ENCODE data around the gene FAM13B. TPM values are rescaled to one million over a fixed set of nuclear protein-coding genes. Genes with fewer than 3 reads are reported as not detected.

The FAM13B gene
- total RNA-seq, 1 experiment from 2014 or later = 13.6 TPM

DNA sequence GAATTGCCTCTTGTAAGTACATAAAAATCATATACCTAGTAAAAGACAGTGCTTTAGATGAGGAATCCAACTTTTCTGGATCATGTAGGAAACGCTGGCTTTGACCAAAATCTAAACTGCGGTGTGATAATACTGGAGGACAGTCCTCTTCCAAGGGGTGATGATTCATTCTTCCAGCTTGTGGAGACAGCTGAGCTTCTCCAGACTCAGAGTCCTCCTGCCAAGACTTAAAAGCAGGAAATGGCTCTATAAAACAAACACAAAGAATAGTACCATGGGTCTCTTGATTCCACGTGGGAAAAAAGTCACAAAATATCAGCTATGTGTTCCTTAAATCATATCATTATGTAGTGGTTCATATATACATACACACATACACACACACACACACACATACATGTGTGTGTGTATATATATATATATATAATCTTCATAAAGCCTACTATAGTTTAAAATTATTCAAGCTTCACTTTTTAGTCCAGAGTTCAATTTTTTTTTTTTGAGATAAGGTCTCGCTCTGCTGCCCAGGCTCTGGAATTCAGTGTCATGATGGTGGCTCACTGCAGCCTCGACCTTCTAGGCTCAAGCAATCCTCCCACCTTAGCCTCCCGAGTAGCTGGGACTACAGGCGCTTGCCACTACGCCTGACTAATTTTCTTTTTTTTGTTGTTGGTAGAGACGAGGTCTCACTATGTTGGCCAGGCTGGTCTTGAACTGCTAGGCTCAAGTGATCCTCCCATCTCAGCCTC, 78.6 kb downstream of the FAM13B start:
- Histone ChIP-seq H3K36me3 (ENCODE audit: control insufficient read depth in 1 of 2, insufficient read depth in 2 of 2, low read length in 2 of 2) (peaks cover 3 to 12% of the 10 kb centered on the region in 2 experiments; a peak in 3 of 4 replicates), H3K4me2 (ENCODE audit: low read length) (no peak overlapping the region), H3K4me3 (replicated peaks in 1 of 2; ENCODE audit: low read depth in 1 of 2, low read length in 2 of 2) (no peak overlapping the region), H3K9me3 (ENCODE audit: control insufficient read depth in 1 of 2, insufficient read depth in 1 of 2, low read depth in 1 of 2, low read length in 2 of 2) (no peaks in the 10 kb centered on the region), H3K27me3 (ENCODE audit: insufficient read depth, low read length) (no peaks in the 10 kb centered on the region), H3K4me1 (ENCODE audit: control insufficient read depth in 1 of 2, insufficient read depth in 2 of 2, low read length in 2 of 2) (no peaks in the 10 kb centered on the region), H3K9me2 (ENCODE audit: insufficient read depth) (no peaks in the 10 kb centered on the region), H4K20me1 (ENCODE audit: insufficient read depth) (no peaks in the 10 kb centered on the region), H2AFZ (ENCODE audit: low read depth, low read length, poor library complexity, severe bottlenecking) (no peak overlapping the region), H3K9ac (ENCODE audit: low read length) (no peak overlapping the region), H3K79me2 (ENCODE audit: insufficient read depth, low read length) (no peaks in the 10 kb centered on the region), H3K27ac (ENCODE audit: low read depth, low read length) (no peak overlapping the region)
- ChIA-PET CTCF (no interaction called here), POLR2A (no interaction called here), RAD21 (ENCODE audit: low non-redundant PET in 1 of 2, low total read pairs in 2 of 2, uncharacterized antibody in 2 of 2, unreplicated experiment in 2 of 2) (no interaction called here)
- no TSS peak for BruUV-seq (replicated peaks)
- DNase-seq (ENCODE audit: low read depth, low spot score) = no peak
- no peak for TF ChIP-seq SRF (IDR thresholded peaks at IDR 0.05; ENCODE audit: low read depth)
- TF ChIP-seq FOSL1 (IDR thresholded peaks at IDR 0.05; ENCODE audit: low read depth) = no peak
- TF ChIP-seq POLR2A (IDR thresholded peaks at IDR 0.05; ENCODE audit: borderline replicate concordance, extremely low read depth, insufficient read depth, insufficient read length) = no peak
- intact Hi-C loops (cut with micrococcal nuclease) = no loop called here
- no peak for ATAC-seq

DNA sequence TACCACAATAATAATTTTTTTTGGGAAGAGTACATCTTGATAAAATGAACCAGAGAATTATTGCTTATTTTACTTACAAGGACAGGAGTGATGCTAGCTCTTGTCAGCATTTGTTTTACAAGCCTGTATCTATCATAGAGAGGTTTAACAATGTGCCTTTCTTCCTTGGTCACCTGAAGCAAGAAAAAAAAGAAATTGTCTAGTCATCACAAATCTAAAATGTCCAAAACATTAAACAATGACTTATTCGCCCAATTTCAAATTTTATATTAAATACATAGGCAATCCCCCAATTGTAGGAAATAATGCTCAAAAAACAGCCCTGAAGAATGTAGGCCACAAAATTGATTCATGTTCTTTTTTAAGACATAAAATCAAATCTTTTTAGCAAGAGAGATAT, 87.1 kb downstream of the FAM13B start:
- Histone ChIP-seq H3K79me2 (ENCODE audit: insufficient read depth, low read length) (no peaks in the 10 kb centered on the region), H2AFZ (ENCODE audit: low read depth, low read length, poor library complexity, severe bottlenecking) (no peak overlapping the region), H4K20me1 (ENCODE audit: insufficient read depth) (no peaks in the 10 kb centered on the region), H3K4me3 (replicated peaks in 1 of 2; ENCODE audit: low read depth in 1 of 2, low read length in 2 of 2) (no peak overlapping the region), H3K4me1 (ENCODE audit: control insufficient read depth in 1 of 2, insufficient read depth in 2 of 2, low read length in 2 of 2) (no peaks in the 10 kb centered on the region), H3K27me3 (ENCODE audit: insufficient read depth, low read length) (no peaks in the 10 kb centered on the region), H3K36me3 (ENCODE audit: control insufficient read depth in 1 of 2, insufficient read depth in 2 of 2, low read length in 2 of 2) (peaks cover 41 to 59% of the 10 kb centered on the region in 2 experiments), H3K4me2 (ENCODE audit: low read length) (no peak overlapping the region), H3K27ac (ENCODE audit: low read depth, low read length) (no peak overlapping the region), H3K9me2 (ENCODE audit: insufficient read depth) (no peaks in the 10 kb centered on the region), H3K9me3 (ENCODE audit: control insufficient read depth in 1 of 2, insufficient read depth in 1 of 2, low read depth in 1 of 2, low read length in 2 of 2) (no peaks in the 10 kb centered on the region), H3K9ac (ENCODE audit: low read length) (no peak overlapping the region)
- intact Hi-C loops (cut with micrococcal nuclease) = no loop called here
- CTCF ChIA-PET = no interaction called here
- ATAC-seq (no peak), DNase-seq (ENCODE audit: low read depth, low spot score) (no peak)
- RAD21 ChIA-PET (ENCODE audit: low non-redundant PET in 1 of 2, low total read pairs in 2 of 2, uncharacterized antibody in 2 of 2, unreplicated experiment in 2 of 2) = no interaction called here
- BruUV-seq (replicated peaks) = no TSS peak
- POLR2A ChIA-PET = no interaction called here
- TF ChIP-seq TCF7L2 (IDR thresholded peaks at IDR 0.05; ENCODE audit: borderline replicate concordance, extremely low read depth, insufficient read depth, insufficient read length) = no peak
- TF ChIP-seq EGR1 (IDR thresholded peaks at IDR 0.05; ENCODE audit: low read depth) = no peak
- TF ChIP-seq, protein P1, sequence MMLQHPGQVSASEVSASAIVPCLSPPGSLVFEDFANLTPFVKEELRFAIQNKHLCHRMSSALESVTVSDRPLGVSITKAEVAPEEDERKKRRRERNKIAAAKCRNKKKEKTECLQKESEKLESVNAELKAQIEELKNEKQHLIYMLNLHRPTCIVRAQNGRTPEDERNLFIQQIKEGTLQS (IDR thresholded peaks at IDR 0.05) = no peak
- TF ChIP-seq YY1 (IDR thresholded peaks at IDR 0.05; ENCODE audit: extremely low read depth, insufficient replicate concordance, low read depth, low read length) = no peak
- TF ChIP-seq, protein P2, sequence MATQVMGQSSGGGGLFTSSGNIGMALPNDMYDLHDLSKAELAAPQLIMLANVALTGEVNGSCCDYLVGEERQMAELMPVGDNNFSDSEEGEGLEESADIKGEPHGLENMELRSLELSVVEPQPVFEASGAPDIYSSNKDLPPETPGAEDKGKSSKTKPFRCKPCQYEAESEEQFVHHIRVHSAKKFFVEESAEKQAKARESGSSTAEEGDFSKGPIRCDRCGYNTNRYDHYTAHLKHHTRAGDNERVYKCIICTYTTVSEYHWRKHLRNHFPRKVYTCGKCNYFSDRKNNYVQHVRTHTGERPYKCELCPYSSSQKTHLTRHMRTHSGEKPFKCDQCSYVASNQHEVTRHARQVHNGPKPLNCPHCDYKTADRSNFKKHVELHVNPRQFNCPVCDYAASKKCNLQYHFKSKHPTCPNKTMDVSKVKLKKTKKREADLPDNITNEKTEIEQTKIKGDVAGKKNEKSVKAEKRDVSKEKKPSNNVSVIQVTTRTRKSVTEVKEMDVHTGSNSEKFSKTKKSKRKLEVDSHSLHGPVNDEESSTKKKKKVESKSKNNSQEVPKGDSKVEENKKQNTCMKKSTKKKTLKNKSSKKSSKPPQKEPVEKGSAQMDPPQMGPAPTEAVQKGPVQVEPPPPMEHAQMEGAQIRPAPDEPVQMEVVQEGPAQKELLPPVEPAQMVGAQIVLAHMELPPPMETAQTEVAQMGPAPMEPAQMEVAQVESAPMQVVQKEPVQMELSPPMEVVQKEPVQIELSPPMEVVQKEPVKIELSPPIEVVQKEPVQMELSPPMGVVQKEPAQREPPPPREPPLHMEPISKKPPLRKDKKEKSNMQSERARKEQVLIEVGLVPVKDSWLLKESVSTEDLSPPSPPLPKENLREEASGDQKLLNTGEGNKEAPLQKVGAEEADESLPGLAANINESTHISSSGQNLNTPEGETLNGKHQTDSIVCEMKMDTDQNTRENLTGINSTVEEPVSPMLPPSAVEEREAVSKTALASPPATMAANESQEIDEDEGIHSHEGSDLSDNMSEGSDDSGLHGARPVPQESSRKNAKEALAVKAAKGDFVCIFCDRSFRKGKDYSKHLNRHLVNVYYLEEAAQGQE (IDR thresholded peaks at IDR 0.05; ENCODE audit: low read depth) = no peak
- TF ChIP-seq, protein P3, sequence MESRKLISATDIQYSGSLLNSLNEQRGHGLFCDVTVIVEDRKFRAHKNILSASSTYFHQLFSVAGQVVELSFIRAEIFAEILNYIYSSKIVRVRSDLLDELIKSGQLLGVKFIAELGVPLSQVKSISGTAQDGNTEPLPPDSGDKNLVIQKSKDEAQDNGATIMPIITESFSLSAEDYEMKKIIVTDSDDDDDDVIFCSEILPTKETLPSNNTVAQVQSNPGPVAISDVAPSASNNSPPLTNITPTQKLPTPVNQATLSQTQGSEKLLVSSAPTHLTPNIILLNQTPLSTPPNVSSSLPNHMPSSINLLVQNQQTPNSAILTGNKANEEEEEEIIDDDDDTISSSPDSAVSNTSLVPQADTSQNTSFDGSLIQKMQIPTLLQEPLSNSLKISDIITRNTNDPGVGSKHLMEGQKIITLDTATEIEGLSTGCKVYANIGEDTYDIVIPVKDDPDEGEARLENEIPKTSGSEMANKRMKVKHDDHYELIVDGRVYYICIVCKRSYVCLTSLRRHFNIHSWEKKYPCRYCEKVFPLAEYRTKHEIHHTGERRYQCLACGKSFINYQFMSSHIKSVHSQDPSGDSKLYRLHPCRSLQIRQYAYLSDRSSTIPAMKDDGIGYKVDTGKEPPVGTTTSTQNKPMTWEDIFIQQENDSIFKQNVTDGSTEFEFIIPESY (IDR thresholded peaks at IDR 0.05; ENCODE audit: extremely low read depth, insufficient replicate concordance, low read length) = no peak
- TF ChIP-seq JUND (IDR thresholded peaks at IDR 0.05) = no peak
- TF ChIP-seq POLR2AphosphoS5 (IDR thresholded peaks at IDR 0.05; ENCODE audit: low read depth, low read length) = no peak
- TF ChIP-seq SIN3A (IDR thresholded peaks at IDR 0.05; ENCODE audit: low read depth) = no peak
- TF ChIP-seq EZH2phosphoT487 (IDR thresholded peaks at IDR 0.05; ENCODE audit: borderline replicate concordance) = no peak
